ENCODE data around the gene JARID2. TPM values are rescaled to one million over a fixed set of nuclear protein-coding genes. Genes with fewer than 3 reads are reported as not detected.

JARID2 gene
- total RNA-seq, 2 experiments from 2014 or later: 19.3 to 20.1 TPM

- H3K27ac Mint-ChIP-seq: peak overlapping the region; percentile 52
- H3K4me3 Mint-ChIP-seq: peak overlapping the region; percentile 15
- no peak for DNase-seq
- no peaks in the 10 kb centered on the region for H3K9me3 Mint-ChIP-seq
- H3K36me3 Mint-ChIP-seq: peaks cover 37% of the 10 kb centered on the region
- H3K4me1 Mint-ChIP-seq: peaks cover 75% of the 10 kb centered on the region
- no peaks in the 10 kb centered on the region for H3K27me3 Mint-ChIP-seq
Measured at GRCh38 chr6:15346315-15346714, 100.4 kb downstream of the JARID2 start.

- DNase-seq: no peak
- Mint-ChIP-seq H3K9me3 (no peaks in the 10 kb centered on the region), H3K27me3 (no peaks in the 10 kb centered on the region), H3K36me3 (peaks cover 28% of the 10 kb centered on the region), H3K4me3 (no peak overlapping the region), H3K4me1 (peaks cover 76% of the 10 kb centered on the region), H3K27ac (peak overlapping the region; percentile 20)
Measured at GRCh38 chr6:15348528-15348927, 102.7 kb downstream of the JARID2 start.

- H3K4me1 Mint-ChIP-seq: peaks cover 74% of the 10 kb centered on the region
- DNase-seq: no peak
Measured at GRCh38 chr6:15349379-15349778, 103.5 kb downstream of the JARID2 start.

GRCh38 chr6:15350386-15351083, 104.7 kb downstream of the JARID2 start:
- no peaks in the 10 kb centered on the region for H3K27me3 Mint-ChIP-seq
- H3K4me1 Mint-ChIP-seq: peaks cover 70% of the 10 kb centered on the region
- H3K9me3 Mint-ChIP-seq: no peaks in the 10 kb centered on the region
- peaks cover 29% of the 10 kb centered on the region for H3K36me3 Mint-ChIP-seq
- no peak overlapping the region for H3K4me3 Mint-ChIP-seq
- H3K27ac Mint-ChIP-seq: no peak overlapping the region
- DNase-seq: no peak

More at GRCh38 chr6:15349379-15349778, 103.5 kb downstream of the JARID2 start:
- H3K27me3 Mint-ChIP-seq: no peaks in the 10 kb centered on the region
- H3K27ac Mint-ChIP-seq: no peak overlapping the region
- no peaks in the 10 kb centered on the region for H3K9me3 Mint-ChIP-seq
- peaks cover 28% of the 10 kb centered on the region for H3K36me3 Mint-ChIP-seq
- H3K4me3 Mint-ChIP-seq: no peak overlapping the region

- peaks cover 64% of the 10 kb centered on the region for H3K4me1 Mint-ChIP-seq
- no peaks in the 10 kb centered on the region for H3K9me3 Mint-ChIP-seq
- H3K27ac Mint-ChIP-seq: no peak overlapping the region
- no peaks in the 10 kb centered on the region for H3K27me3 Mint-ChIP-seq
- H3K4me3 Mint-ChIP-seq: no peak overlapping the region
- no peak for DNase-seq
- H3K36me3 Mint-ChIP-seq: peaks cover 34% of the 10 kb centered on the region
Measured at GRCh38 chr6:15351631-15352030, 105.8 kb downstream of the JARID2 start.

GRCh38 chr6:15352220-15352619, 106.4 kb downstream of the JARID2 start:
- H3K4me3 Mint-ChIP-seq: no peak overlapping the region
- no peaks in the 10 kb centered on the region for H3K27me3 Mint-ChIP-seq
- H3K36me3 Mint-ChIP-seq: peaks cover 29% of the 10 kb centered on the region
- H3K9me3 Mint-ChIP-seq: no peaks in the 10 kb centered on the region
- H3K27ac Mint-ChIP-seq: no peak overlapping the region
- H3K4me1 Mint-ChIP-seq: peaks cover 58% of the 10 kb centered on the region
- DNase-seq: no peak

- DNase-seq: no peak
- Mint-ChIP-seq H3K4me1 (peaks cover 59% of the 10 kb centered on the region), H3K4me3 (no peak overlapping the region), H3K27ac (no peak overlapping the region), H3K27me3 (no peaks in the 10 kb centered on the region), H3K36me3 (peaks cover 31% of the 10 kb centered on the region), H3K9me3 (no peaks in the 10 kb centered on the region)
Measured at GRCh38 chr6:15352845-15353244, 107.0 kb downstream of the JARID2 start.

GRCh38 chr6:15355683-15356099, 109.8 kb downstream of the JARID2 start:
- no peak for DNase-seq
- peaks cover 22% of the 10 kb centered on the region for H3K36me3 Mint-ChIP-seq
- H3K9me3 Mint-ChIP-seq: no peaks in the 10 kb centered on the region
- H3K27ac Mint-ChIP-seq: no peak overlapping the region
- H3K4me3 Mint-ChIP-seq: no peak overlapping the region
- H3K4me1 Mint-ChIP-seq: peaks cover 59% of the 10 kb centered on the region
- no peaks in the 10 kb centered on the region for H3K27me3 Mint-ChIP-seq

GRCh38 chr6:15356179-15356578, 110.3 kb downstream of the JARID2 start:
- H3K4me1 Mint-ChIP-seq: peaks cover 57% of the 10 kb centered on the region
- H3K4me3 Mint-ChIP-seq: no peak overlapping the region

GRCh38 chr6:15356937-15357336, 111.1 kb downstream of the JARID2 start:
- Mint-ChIP-seq H3K27me3 (no peaks in the 10 kb centered on the region), H3K4me1 (peaks cover 51% of the 10 kb centered on the region), H3K4me3 (no peak overlapping the region), H3K36me3 (peaks cover 22% of the 10 kb centered on the region), H3K9me3 (no peaks in the 10 kb centered on the region), H3K27ac (no peak overlapping the region)
- no peak for DNase-seq

More at GRCh38 chr6:15356179-15356578, 110.3 kb downstream of the JARID2 start:
- Mint-ChIP-seq H3K27ac (peak overlapping the region; percentile 18), H3K36me3 (peaks cover 22% of the 10 kb centered on the region), H3K9me3 (no peaks in the 10 kb centered on the region), H3K27me3 (no peaks in the 10 kb centered on the region)
- no peak for DNase-seq

- Mint-ChIP-seq H3K27ac (no peak overlapping the region), H3K4me1 (peaks cover 44% of the 10 kb centered on the region), H3K27me3 (no peaks in the 10 kb centered on the region), H3K9me3 (no peaks in the 10 kb centered on the region), H3K4me3 (no peak overlapping the region), H3K36me3 (peaks cover 21% of the 10 kb centered on the region)
- no peak for DNase-seq
Measured at GRCh38 chr6:15357782-15358181, 111.9 kb downstream of the JARID2 start.

- no peak for DNase-seq
- peaks cover 20% of the 10 kb centered on the region for H3K36me3 Mint-ChIP-seq
- H3K9me3 Mint-ChIP-seq: no peaks in the 10 kb centered on the region
- H3K27me3 Mint-ChIP-seq: no peaks in the 10 kb centered on the region
- H3K27ac Mint-ChIP-seq: peak overlapping the region; percentile 76
- peaks cover 39% of the 10 kb centered on the region for H3K4me1 Mint-ChIP-seq
- peak overlapping the region; percentile 30 for H3K4me3 Mint-ChIP-seq
Measured at GRCh38 chr6:15358579-15359327, 112.9 kb downstream of the JARID2 start.

GRCh38 chr6:15359335-15359862, 113.5 kb downstream of the JARID2 start:
- H3K36me3 Mint-ChIP-seq: peaks cover 17% of the 10 kb centered on the region
- peaks cover 32% of the 10 kb centered on the region for H3K4me1 Mint-ChIP-seq
- no peaks in the 10 kb centered on the region for H3K27me3 Mint-ChIP-seq
- H3K27ac Mint-ChIP-seq: peak overlapping the region; percentile 76
- no peaks in the 10 kb centered on the region for H3K9me3 Mint-ChIP-seq
- DNase-seq: peak; percentile 37
- H3K4me3 Mint-ChIP-seq: peak overlapping the region; percentile 30

- DNase-seq: no peak
- Mint-ChIP-seq H3K27ac (no peak overlapping the region), H3K4me3 (no peak overlapping the region), H3K36me3 (peaks cover 20% of the 10 kb centered on the region), H3K27me3 (no peaks in the 10 kb centered on the region), H3K4me1 (peaks cover 32% of the 10 kb centered on the region), H3K9me3 (no peaks in the 10 kb centered on the region)
Measured at GRCh38 chr6:15360300-15360699, 114.4 kb downstream of the JARID2 start.

- H3K4me1 Mint-ChIP-seq: peaks cover 36% of the 10 kb centered on the region
- H3K27ac Mint-ChIP-seq: no peak overlapping the region
- peaks cover 16% of the 10 kb centered on the region for H3K36me3 Mint-ChIP-seq
Measured at GRCh38 chr6:15361197-15361596, 115.3 kb downstream of the JARID2 start.

More at GRCh38 chr6:15361197-15361596, 115.3 kb downstream of the JARID2 start:
- no peaks in the 10 kb centered on the region for H3K27me3 Mint-ChIP-seq
- H3K4me3 Mint-ChIP-seq: no peak overlapping the region
- no peaks in the 10 kb centered on the region for H3K9me3 Mint-ChIP-seq
- DNase-seq: no peak
